DND-41 (cell line): ENCODE measurements around the gene LTBP1.

Experiments used
- ATAC-seq: fragments of 200-7000 bp; cut with Tn5 transposase; 3 replicates; pipeline ENCODE4 v1.9.1; 2021; ENCODE audit warnings: low read depth; ENCODE audit not compliant: insufficient read depth
- DNase-seq: peaks from one replicate; pipeline ENCODE4 v3.0.0-alpha.2; 2020
- H2AFZ ChIP-seq: 2 replicates; pipeline ENCODE4 v1.6.0; 2012; ENCODE audit warnings: low read depth, low read length
- H3K27ac ChIP-seq: 2 replicates; pipeline ENCODE4 v1.5.1; 2012; ENCODE audit warnings: low read length, inconsistent platforms
- H3K27me3 ChIP-seq: fragments of 200-600 bp; sonication (generic); 2 replicates; pipeline ENCODE4 v1.6.0; 2012; ENCODE audit warnings: low read length, mild to moderate bottlenecking, inconsistent platforms; ENCODE audit not compliant: insufficient read depth, poor library complexity
- H3K36me3 ChIP-seq: 2 replicates; pipeline ENCODE4 v1.5.1; 2012; ENCODE audit warnings: low read length, inconsistent platforms; ENCODE audit not compliant: insufficient read depth
- H3K4me1 ChIP-seq: 2 replicates; pipeline ENCODE4 v1.5.1; 2012; ENCODE audit warnings: mild to moderate bottlenecking, low read length; ENCODE audit not compliant: insufficient read depth
- H3K4me2 ChIP-seq: 2 replicates; pipeline ENCODE4 v1.6.0; 2012; ENCODE audit warnings: mild to moderate bottlenecking, moderate library complexity, low read length, inconsistent platforms; ENCODE audit not compliant: insufficient read depth
- H3K4me3 ChIP-seq, 2 experiments: fragments of 200-600 bp in 1 of 2; shearing (Covaris generic) in 1 of 2; 2 replicates each; pipeline ENCODE4 v1.5.1; 2012 to 2016; ENCODE audit warnings: inconsistent platforms in 2 of 2, low read length in 2 of 2, mild to moderate bottlenecking in 2 of 2, low read depth in 1 of 2, moderate library complexity in 1 of 2
- H3K79me2 ChIP-seq: 2 replicates; pipeline ENCODE4 v1.6.0; 2012; ENCODE audit warnings: low read length, inconsistent platforms; ENCODE audit not compliant: insufficient read depth
- H3K9ac ChIP-seq: 2 replicates; pipeline ENCODE4 v1.6.0; 2012; ENCODE audit warnings: low read depth, mild to moderate bottlenecking, inconsistent platforms, low read length, moderate library complexity
- H3K9me3 ChIP-seq: 2 replicates; pipeline ENCODE4 v1.5.1; 2012; ENCODE audit warnings: low read length, moderate library complexity, mild to moderate bottlenecking, inconsistent platforms; ENCODE audit not compliant: insufficient read depth, severe bottlenecking
- H4K20me1 ChIP-seq: 2 replicates; pipeline ENCODE4 v1.6.0; 2012; ENCODE audit warnings: low read length; ENCODE audit not compliant: insufficient read depth
- CTCF ChIP-seq: IDR thresholded peaks from 2 replicates; pipeline ENCODE4 v1.5.1; 2012; ENCODE audit warnings: borderline replicate concordance, low read length, moderate library complexity, mild to moderate bottlenecking; ENCODE audit not compliant: poor library complexity, severe bottlenecking; ENCODE audit errors: extremely low read depth
- EZH2 ChIP-seq: IDR thresholded peaks from 3 replicates; pipeline ENCODE4 v1.6.1; 2012; ENCODE audit warnings: borderline replicate concordance, low read depth, mild to moderate bottlenecking, moderate library complexity, low read length, inconsistent platforms; ENCODE audit not compliant: severe bottlenecking

The LTBP1 gene

GRCh38 chr2:33015421-33016142 lies 68.8 kb downstream of the LTBP1 start:
- Histone ChIP-seq H4K20me1 (no peaks in the 10 kb centered on the region), H3K36me3 (no peaks in the 10 kb centered on the region), H3K4me3 (no peak overlapping the region), H2AFZ (no peak overlapping the region), H3K9me3 (no peaks in the 10 kb centered on the region), H3K27me3 (no peaks in the 10 kb centered on the region), H3K27ac (no peak overlapping the region), H3K9ac (no peak overlapping the region), H3K4me1 (no peaks in the 10 kb centered on the region), H3K4me2 (no peak overlapping the region), H3K79me2 (no peaks in the 10 kb centered on the region)
- TF ChIP-seq EZH2 = no peak
- no peak for TF ChIP-seq CTCF
- no peak for ATAC-seq
- DNase-seq = no peak

GRCh38 chr2:33018271-33018670 lies 71.5 kb downstream of the LTBP1 start:
- H3K27ac ChIP-seq = no peak overlapping the region
- no peak overlapping the region for H3K4me2 ChIP-seq
- H3K9ac ChIP-seq = no peak overlapping the region
- no peaks in the 10 kb centered on the region for H3K36me3 ChIP-seq
- H3K79me2 ChIP-seq = no peaks in the 10 kb centered on the region
- H3K4me3 ChIP-seq = no peak overlapping the region
- ATAC-seq = no peak
- TF ChIP-seq EZH2 (no peak), CTCF (no peak)
- no peak overlapping the region for H2AFZ ChIP-seq
- H4K20me1 ChIP-seq = no peaks in the 10 kb centered on the region
- H3K4me1 ChIP-seq = no peaks in the 10 kb centered on the region
- no peak for DNase-seq
- H3K9me3 ChIP-seq = no peaks in the 10 kb centered on the region
- no peaks in the 10 kb centered on the region for H3K27me3 ChIP-seq

DNA sequence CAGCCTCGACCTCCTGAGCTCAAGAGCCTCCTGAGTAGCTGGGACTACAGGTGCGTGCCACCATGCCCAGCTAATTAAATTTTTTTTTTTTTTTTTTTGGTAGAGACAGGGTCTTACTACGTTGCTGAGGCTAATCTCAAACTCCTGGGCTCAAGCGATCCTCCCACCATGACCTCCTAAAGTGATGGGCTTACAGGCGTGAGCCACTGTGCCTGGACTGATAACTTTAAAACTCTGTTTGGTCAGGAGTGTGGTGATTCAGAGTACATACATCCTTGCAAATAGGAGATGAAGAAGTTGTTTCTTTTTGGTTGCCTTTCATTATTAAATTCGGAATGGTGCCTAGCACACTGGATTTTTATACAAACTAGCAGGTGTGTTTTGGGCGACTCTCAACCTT lies 73.0 kb downstream of the LTBP1 start:
- no peak for TF ChIP-seq CTCF
- no peak for TF ChIP-seq EZH2
- Histone ChIP-seq H3K27ac (no peak overlapping the region), H3K4me1 (no peaks in the 10 kb centered on the region), H3K79me2 (no peaks in the 10 kb centered on the region), H3K4me3 (no peak overlapping the region), H3K9me3 (no peaks in the 10 kb centered on the region), H3K36me3 (no peaks in the 10 kb centered on the region), H3K9ac (no peak overlapping the region), H4K20me1 (no peaks in the 10 kb centered on the region), H3K27me3 (no peaks in the 10 kb centered on the region), H3K4me2 (no peak overlapping the region), H2AFZ (no peak overlapping the region; the same call in 1 of the 2 replicates)
- ATAC-seq (no peak), DNase-seq (no peak)
